CD4-positive, alpha-beta memory T cell (primary cell): Measurements from ENCODE around the gene CKLF. TPM values are rescaled to one million over a fixed set of nuclear protein-coding genes. Genes with fewer than 3 reads are reported as not detected.

Experiments used
- CTCF ChIA-PET: fragments of 350-600 bp; sonication (Branson Sonifier 250); formaldehyde crosslinking; loops from one replicate; lab custom pipeline; 2021; ENCODE audit warnings: inconsistent platforms; ENCODE audit not compliant: partially characterized antibody; lab: Charles Lee
- POLR2A ChIA-PET: fragments of 350-600 bp; sonication (Branson Sonifier 250); formaldehyde crosslinking; loops from one replicate; lab custom pipeline; 2021; ENCODE audit not compliant: partially characterized antibody; lab: Charles Lee
- DNase-seq, 5 donors: peaks; one replicate each; pipeline versions ENCODE4 v3.0.0 to v3.0.0-alpha.2; 2020 to 2022; ENCODE audit warnings: mixed read lengths in 1 of 5
- H3K27ac ChIP-seq: one replicate; pipeline ENCODE4 v1.7.0; 2013; ENCODE audit warnings: low read depth, low read length
- H3K27me3 ChIP-seq: 2 replicates; pipeline ENCODE4 v1.7.0; 2013; ENCODE audit warnings: mild to moderate bottlenecking, low read length, moderate library complexity; ENCODE audit not compliant: insufficient read depth
- H3K36me3 ChIP-seq: 2 replicates; pipeline ENCODE4 v1.7.0; 2013; ENCODE audit warnings: mild to moderate bottlenecking, low read length, moderate library complexity; ENCODE audit not compliant: insufficient read depth
- H3K4me1 ChIP-seq: 2 replicates; pipeline ENCODE4 v1.7.0; 2013; ENCODE audit warnings: mild to moderate bottlenecking, low read length, moderate library complexity; ENCODE audit not compliant: insufficient read depth
- H3K4me3 ChIP-seq, 2 donors: one replicate each; pipeline ENCODE4 v1.7.0; 2013; ENCODE audit warnings: low read length in 2 of 2, mild to moderate bottlenecking in 1 of 2
- H3K9me3 ChIP-seq, 2 donors: one replicate each; pipeline ENCODE4 v1.7.0; 2013; ENCODE audit warnings: low read length in 2 of 2, control low read depth in 1 of 2; ENCODE audit not compliant: control insufficient read depth in 1 of 2
- H3K27ac Mint-ChIP-seq, 7 donors: one replicate each; pipeline ENCODE4 v1.8.0; 2020 to 2021; ENCODE audit warnings: mixed read lengths in 7 of 7, mild to moderate bottlenecking in 6 of 7, inconsistent platforms in 3 of 7, moderate library complexity in 3 of 7
- H3K27me3 Mint-ChIP-seq, 2 donors: one replicate each; pipeline ENCODE4 v1.8.0; 2020 to 2021; ENCODE audit warnings: mixed read lengths in 2 of 2
- H3K36me3 Mint-ChIP-seq, 2 donors: one replicate each; pipeline ENCODE4 v1.8.0; 2020 to 2021; ENCODE audit warnings: mixed read lengths in 2 of 2, inconsistent platforms in 1 of 2, mild to moderate bottlenecking in 1 of 2
- H3K4me1 Mint-ChIP-seq, 4 donors: one replicate each; pipeline ENCODE4 v1.8.0; 2020 to 2021; ENCODE audit warnings: mixed read lengths in 4 of 4, mild to moderate bottlenecking in 1 of 4
- H3K4me3 Mint-ChIP-seq, 8 donors: one replicate each; pipeline ENCODE4 v1.8.0; 2020 to 2021; ENCODE audit warnings: mixed read lengths in 8 of 8, mild to moderate bottlenecking in 7 of 8, moderate library complexity in 6 of 8, inconsistent platforms in 3 of 8
- H3K9me3 Mint-ChIP-seq, 8 donors: one replicate each; pipeline ENCODE4 v1.8.0; 2020 to 2021; ENCODE audit warnings: mixed read lengths in 8 of 8, mild to moderate bottlenecking in 5 of 8, inconsistent platforms in 3 of 8, moderate library complexity in 1 of 8
- intact Hi-C: fragments of 100-400 bp; cut with micrococcal nuclease; formaldehyde crosslinking; loops from one replicate; pipeline ENCODE4 v1.15.1; 2023
- polyA plus RNA-seq, 2 donors: library from polyadenylated mRNA; unstranded; fragments of 300-500 nt; fragmentation: Illumina TruSeq; gene quantifications; one replicate each; pipeline ENCODE4 v1.2.3, GENCODE V29; 2021
- total RNA-seq, 2 experiments: library from RNA; stranded (reverse); gene quantifications; one replicate each; pipeline ENCODE4 v1.2.3, GENCODE V29; 2021

Gene CKLF
- total RNA-seq (10 to 100 TPM; 71.0 to 76.6 TPM), polyA plus RNA-seq (100 to 1,000 TPM; 154 to 173 TPM)

GRCh38 chr16:66552286-66553177 is at the start of gene CKLF:
Gene CKLF, plus strand, starts transcription at chr16:66552576. Its CDS starts 140 bp downstream, at chr16:66552716.
- intact Hi-C loops = loop anchor here (1.0 to 5.0 kb wide), 9 partner anchors 8 to 320 kb away; partner anchors contain the start of gene CMTM3
- Mint-ChIP-seq H3K27me3 (no peaks in the 10 kb centered on the region), H3K27ac (peak within 1 kb of the TSS; percentile 94 to 98 (median 96)), H3K36me3 (peaks cover 9 to 35% of the 10 kb centered on the region in 2 donors), H3K9me3 (peaks cover 0 to 2% (median 0%) of the 10 kb centered on the region in 8 donors), H3K4me3 (peak within 1 kb of the TSS; percentile 94 to 99 (median 97)), H3K4me1 (peaks cover 63 to 88% (median 74%) of the 10 kb centered on the region in 4 donors)
- ChIA-PET CTCF (interaction anchor here (0.7 to 6.1 kb wide), 22 partner anchors 11 to 278 kb away, joined by 3 to 72 read pairs (median 6); partner anchors contain the start of gene NAE1), POLR2A (interaction anchor here (0.8 to 19.4 kb wide), 31 partner anchors 8 to 320 kb away, joined by 3 to 440 read pairs (median 7); partner anchors contain the start of genes CMTM2, CMTM3, DYNC1LI2 and NAE1)
- peak; percentile 89 to 94 (median 92) for DNase-seq
- peaks cover 89% of the 10 kb centered on the region for H3K4me1 ChIP-seq
- peak within 1 kb of the TSS; percentile 19 to 76 for H3K4me3 ChIP-seq
- no peaks in the 10 kb centered on the region for H3K36me3 ChIP-seq
- no peaks in the 10 kb centered on the region for H3K27me3 ChIP-seq
- no peaks in the 10 kb centered on the region for H3K9me3 ChIP-seq
- peak within 1 kb of the TSS; percentile 72 for H3K27ac ChIP-seq

GRCh38 chr16:66503030-66503429 is 49.3 kb upstream of the CKLF start:
- no peaks in the 10 kb centered on the region for H3K9me3 Mint-ChIP-seq
- H3K4me3 ChIP-seq = no peak overlapping the region
- H3K9me3 ChIP-seq = no peaks in the 10 kb centered on the region
- peak overlapping the region in 1 of 7 donors; percentile 2 for H3K27ac Mint-ChIP-seq
- no peak overlapping the region for H3K27ac ChIP-seq
- DNase-seq = no peak
- no peaks in the 10 kb centered on the region for H3K36me3 ChIP-seq
- intact Hi-C loops = no loop called here
- no peaks in the 10 kb centered on the region for H3K27me3 ChIP-seq
- ChIA-PET POLR2A (no interaction called here), CTCF (interaction anchor here (0.9 kb wide), 1 partner anchor 229 kb away, joined by 3 read pairs; no protein-coding TSS in a partner anchor)
- no peaks in the 10 kb centered on the region for H3K27me3 Mint-ChIP-seq
- peaks cover 0 to 3% (median 1%) of the 10 kb centered on the region in 4 donors for H3K4me1 Mint-ChIP-seq
- peaks cover 0 to 5% of the 10 kb centered on the region in 2 donors for H3K36me3 Mint-ChIP-seq
- no peak overlapping the region for H3K4me3 Mint-ChIP-seq
- no peaks in the 10 kb centered on the region for H3K4me1 ChIP-seq

- Histone ChIP-seq H3K27me3 (no peaks in the 10 kb centered on the region), H3K4me1 (no peaks in the 10 kb centered on the region), H3K27ac (no peak overlapping the region), H3K9me3 (no peaks in the 10 kb centered on the region), H3K4me3 (no peak overlapping the region), H3K36me3 (no peaks in the 10 kb centered on the region)
- DNase-seq = no peak
- Mint-ChIP-seq H3K4me1 (peaks cover 0 to 3% (median 1%) of the 10 kb centered on the region in 4 donors), H3K4me3 (peak overlapping the region in 1 of 8 donors; percentile 18), H3K27ac (no peak overlapping the region), H3K9me3 (no peaks in the 10 kb centered on the region), H3K27me3 (no peaks in the 10 kb centered on the region), H3K36me3 (peaks cover 0 to 5% of the 10 kb centered on the region in 2 donors)
- CTCF ChIA-PET = no interaction called here
- POLR2A ChIA-PET = no interaction called here
- intact Hi-C loops = no loop called here
Measured at GRCh38 chr16:66503612-66504011, 48.8 kb upstream of the CKLF start.

- H3K4me3 Mint-ChIP-seq = no peak overlapping the region
- DNase-seq = no peak
- peaks cover 5 to 18% (median 9%) of the 10 kb centered on the region in 4 donors for H3K4me1 Mint-ChIP-seq
- Histone ChIP-seq H3K4me3 (no peak overlapping the region), H3K27me3 (no peaks in the 10 kb centered on the region), H3K4me1 (peaks cover 12% of the 10 kb centered on the region), H3K9me3 (no peaks in the 10 kb centered on the region), H3K36me3 (no peaks in the 10 kb centered on the region), H3K27ac (no peak overlapping the region)
- peaks cover 0 to 5% of the 10 kb centered on the region in 2 donors for H3K36me3 Mint-ChIP-seq
- ChIA-PET POLR2A (interaction anchor here (1.5 to 3.1 kb wide), 3 partner anchors 14 to 45 kb away, joined by 5 to 16 read pairs (median 5); partner anchors contain the start of gene CKLF), CTCF (interaction anchor here (0.8 to 2.7 kb wide), 5 partner anchors 25 to 103 kb away, joined by 3 to 16 read pairs (median 4); no protein-coding TSS in a partner anchor)
- no peaks in the 10 kb centered on the region for H3K27me3 Mint-ChIP-seq
- no peak overlapping the region for H3K27ac Mint-ChIP-seq
- H3K9me3 Mint-ChIP-seq = no peaks in the 10 kb centered on the region
- intact Hi-C loops = no loop called here
Measured at GRCh38 chr16:66507731-66508239, 44.6 kb upstream of the CKLF start.

- Histone ChIP-seq H3K4me3 (no peak overlapping the region), H3K9me3 (no peaks in the 10 kb centered on the region), H3K36me3 (no peaks in the 10 kb centered on the region), H3K27me3 (no peaks in the 10 kb centered on the region), H3K4me1 (peaks cover 17% of the 10 kb centered on the region), H3K27ac (no peak overlapping the region)
- Mint-ChIP-seq H3K4me3 (no peak overlapping the region), H3K27me3 (no peaks in the 10 kb centered on the region), H3K4me1 (peaks cover 6 to 24% (median 11%) of the 10 kb centered on the region in 4 donors), H3K27ac (no peak overlapping the region), H3K36me3 (peaks cover 0 to 5% of the 10 kb centered on the region in 2 donors), H3K9me3 (no peaks in the 10 kb centered on the region)
- ChIA-PET POLR2A (interaction anchor here (1.5 to 3.1 kb wide), 3 partner anchors 13 to 44 kb away, joined by 5 to 16 read pairs (median 5); partner anchors contain the start of gene CKLF), CTCF (interaction anchor here (0.6 to 2.7 kb wide), 7 partner anchors 26 to 103 kb away, joined by 3 to 16 read pairs (median 3); no protein-coding TSS in a partner anchor)
- intact Hi-C loops = no loop called here
- DNase-seq = no peak
Measured at GRCh38 chr16:66508248-66508913, 44.0 kb upstream of the CKLF start.

GRCh38 chr16:66508914-66509496 is 43.4 kb upstream of the CKLF start:
- H3K27ac Mint-ChIP-seq = peak overlapping the region in 1 of 7 donors; percentile 41
- H3K4me3 Mint-ChIP-seq = no peak overlapping the region
- intact Hi-C loops = no loop called here
- ChIA-PET POLR2A (interaction anchor here (0.9 to 3.1 kb wide), 5 partner anchors 12 to 95 kb away, joined by 3 to 16 read pairs (median 5); partner anchors contain the start of gene CKLF), CTCF (interaction anchor here (0.6 to 4.3 kb wide), 9 partner anchors 27 to 101 kb away, joined by 3 to 27 read pairs (median 3); no protein-coding TSS in a partner anchor)
- H3K27me3 Mint-ChIP-seq = no peaks in the 10 kb centered on the region
- H3K36me3 Mint-ChIP-seq = peaks cover 0 to 5% of the 10 kb centered on the region in 2 donors
- Histone ChIP-seq H3K4me1 (peaks cover 19% of the 10 kb centered on the region), H3K4me3 (no peak overlapping the region), H3K27me3 (no peaks in the 10 kb centered on the region), H3K9me3 (no peaks in the 10 kb centered on the region), H3K36me3 (no peaks in the 10 kb centered on the region), H3K27ac (no peak overlapping the region)
- no peak for DNase-seq
- no peaks in the 10 kb centered on the region for H3K9me3 Mint-ChIP-seq
- peaks cover 6 to 28% (median 11%) of the 10 kb centered on the region in 4 donors for H3K4me1 Mint-ChIP-seq
